HL-60 (cell line): ENCODE measurements around the gene DNAJC18.

Experiments
- DNase-seq, 2 experiments: peaks; one replicate each; pipeline ENCODE4 v3.0.0-alpha.2; 2010 to 2020; ENCODE audit warnings: low read depth in 1 of 2, low spot score in 1 of 2
- H3K27ac ChIP-seq: fragments of 250-450 bp; sonication (Bioruptor Pico); replicated peaks from 2 replicates; pipeline ENCODE4 v1.5.1; 2020; ENCODE audit warnings: mild to moderate bottlenecking, moderate library complexity
- H3K27me3 ChIP-seq: fragments of 250-450 bp; sonication (Bioruptor Pico); 2 replicates; pipeline ENCODE4 v1.5.1; 2021; ENCODE audit warnings: mild to moderate bottlenecking, moderate library complexity; ENCODE audit not compliant: insufficient read depth, poor library complexity, severe bottlenecking
- H3K4me3 ChIP-seq: replicated peaks from 2 replicates; pipeline ENCODE4 v1.5.1; 2011; ENCODE audit warnings: mild to moderate bottlenecking, control low read depth, low read length; ENCODE audit not compliant: insufficient read depth
- CTCF ChIP-seq: IDR thresholded peaks from one replicate; pipeline ENCODE4 v1.5.1; 2011; ENCODE audit warnings: low read length, control low read depth, inconsistent platforms; ENCODE audit not compliant: insufficient read depth
- GABPA ChIP-seq: IDR thresholded peaks from 2 replicates; pipeline ENCODE4 v1.6.1; 2012; ENCODE audit warnings: low read depth
- POLR2AphosphoS5 ChIP-seq: IDR thresholded peaks from 2 replicates; pipeline ENCODE4 v1.6.1; 2012; ENCODE audit warnings: low read depth
- REST ChIP-seq: IDR thresholded peaks from 2 replicates; pipeline ENCODE4 v1.6.1; 2012; ENCODE audit warnings: low read depth; ENCODE audit not compliant: insufficient replicate concordance
- SPI1 ChIP-seq: IDR thresholded peaks from 2 replicates; pipeline ENCODE4 v1.6.1; 2012; ENCODE audit warnings: low read depth, mild to moderate bottlenecking, borderline replicate concordance

Gene DNAJC18

GRCh38 chr5:139413963-139414362 is 25.4 kb downstream of the DNAJC18 start:
- H3K27ac ChIP-seq, result no peak overlapping the region
- TF ChIP-seq GABPA (no peak), CTCF (no peak), REST (no peak)
- H3K4me3 ChIP-seq, result no peak overlapping the region
- H3K27me3 ChIP-seq, result no peaks in the 10 kb centered on the region
- DNase-seq, result no peak

GRCh38 chr5:139413153-139413552 is 26.2 kb downstream of the DNAJC18 start:
- no peak for DNase-seq
- Histone ChIP-seq H3K4me3 (no peak overlapping the region), H3K27me3 (no peaks in the 10 kb centered on the region), H3K27ac (no peak overlapping the region)
- no peak for TF ChIP-seq SPI1
- no peak for TF ChIP-seq POLR2AphosphoS5
- TF ChIP-seq GABPA, result no peak
- no peak for TF ChIP-seq CTCF
- TF ChIP-seq REST, result no peak

- TF ChIP-seq REST, result no peak
- TF ChIP-seq SPI1, result no peak
- TF ChIP-seq POLR2AphosphoS5, result no peak
- TF ChIP-seq CTCF, result no peak
- no peak for TF ChIP-seq GABPA
- Histone ChIP-seq H3K4me3 (no peak overlapping the region), H3K27me3 (no peaks in the 10 kb centered on the region), H3K27ac (no peak overlapping the region)
- DNase-seq, result no peak
Observed at GRCh38 chr5:139410993-139411828, 28.1 kb downstream of the DNAJC18 start.
